GM19455 (cell line): Measurements from ENCODE around the gene MTUS2.
A peak's percentile ranks its signal among the peaks of the same experiment; 100 is the strongest.

Experiments used
- ATAC-seq: cut with Tn5 transposase; IDR thresholded peaks from one replicate; pipeline ENCODE4 v1.9.1; 2021; ENCODE audit not compliant: unreplicated experiment

The MTUS2 gene

DNA sequence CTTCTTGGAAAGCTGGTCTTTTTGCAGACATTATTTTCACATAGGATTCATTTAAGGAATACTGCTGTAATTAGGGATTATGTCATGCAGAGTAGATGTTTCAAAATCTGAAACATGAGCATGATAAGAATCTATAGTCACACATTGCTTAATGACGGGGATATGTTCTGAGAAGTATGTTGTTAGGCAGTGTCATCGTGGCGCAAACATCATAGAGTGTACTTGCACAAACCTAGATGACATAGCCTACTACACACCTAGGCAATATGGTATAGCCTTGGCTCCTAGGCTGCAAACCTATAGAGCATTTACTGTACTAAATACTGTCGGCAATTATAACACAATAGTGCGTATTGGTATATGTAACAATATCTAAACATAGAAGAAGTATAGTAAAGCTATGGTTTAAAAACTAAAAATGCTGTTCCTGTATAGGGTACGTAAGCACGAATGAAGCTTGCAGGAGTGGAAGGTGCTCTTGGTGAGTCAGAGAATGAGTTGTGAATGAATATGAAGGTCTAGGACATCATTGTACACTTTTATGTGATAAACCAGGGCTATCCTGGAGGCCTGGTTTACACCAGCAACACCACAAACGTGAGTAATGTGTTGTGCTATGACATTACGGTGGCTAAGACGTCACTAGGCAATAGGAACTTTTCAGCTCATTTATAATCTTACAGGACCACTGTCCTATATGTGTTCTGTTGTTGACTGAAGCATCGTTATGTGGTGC is 283.1 kb downstream of the MTUS2 start:
- no peak for ATAC-seq

DNA sequence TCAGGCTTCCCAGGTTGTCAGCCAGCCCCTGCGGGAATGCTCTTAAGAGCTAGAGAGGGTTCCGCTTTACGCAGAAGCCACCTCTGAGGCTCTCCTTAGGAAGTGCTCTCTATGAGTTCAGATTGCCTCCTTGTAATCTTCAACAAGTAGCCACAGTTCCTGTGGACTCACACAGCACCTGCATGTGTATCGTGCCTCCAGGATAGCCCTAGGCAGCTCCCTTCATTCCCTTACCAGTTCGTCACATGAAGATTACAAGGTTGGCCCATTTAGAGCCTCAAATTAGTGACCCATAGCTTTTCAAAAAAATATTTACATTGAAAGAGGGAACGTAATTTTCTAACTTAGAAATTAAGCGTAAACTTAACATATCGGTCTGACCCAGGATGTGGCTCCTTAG is 284.3 kb downstream of the MTUS2 start:
- no peak for ATAC-seq

DNA sequence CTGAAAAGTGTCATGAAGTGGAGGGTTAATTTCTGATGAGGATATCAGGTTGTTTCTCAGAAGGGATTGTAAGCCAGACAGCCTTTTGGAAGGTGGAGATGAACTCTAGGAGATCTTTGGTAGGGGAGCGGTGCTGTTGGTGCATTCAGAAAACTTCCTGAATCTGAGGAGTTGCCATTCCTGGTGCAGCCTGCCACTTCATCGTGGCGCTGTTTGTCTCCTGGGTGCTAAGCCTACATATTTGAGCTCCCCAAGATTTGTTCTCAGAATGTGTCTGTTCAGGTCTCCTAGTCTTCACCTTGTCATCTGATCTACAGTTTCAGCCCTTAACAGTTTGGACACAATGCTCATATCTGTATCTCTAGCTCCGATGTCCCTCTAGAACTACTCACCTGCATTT is 285.6 kb downstream of the MTUS2 start:
- ATAC-seq, result no peak

DNA sequence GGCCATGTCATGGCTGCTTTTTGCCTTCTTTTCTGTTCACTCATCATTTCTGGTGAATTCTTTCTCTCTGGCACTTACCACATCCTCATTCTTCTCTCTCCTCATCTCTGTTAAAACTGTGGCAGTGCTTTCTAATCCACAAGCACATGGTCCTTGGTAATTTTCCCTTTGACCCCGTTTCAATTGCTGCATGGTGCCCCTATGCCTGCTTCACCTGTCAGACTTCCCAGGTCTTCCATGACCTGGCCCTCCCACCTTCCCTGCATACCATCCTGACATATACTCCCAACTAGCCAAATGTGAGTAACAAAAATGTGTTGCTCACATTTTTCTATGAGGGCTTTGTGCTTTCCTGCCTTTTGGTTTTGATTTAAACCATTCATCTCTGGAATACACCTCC is 286.5 kb downstream of the MTUS2 start:
- ATAC-seq, result no peak

DNA sequence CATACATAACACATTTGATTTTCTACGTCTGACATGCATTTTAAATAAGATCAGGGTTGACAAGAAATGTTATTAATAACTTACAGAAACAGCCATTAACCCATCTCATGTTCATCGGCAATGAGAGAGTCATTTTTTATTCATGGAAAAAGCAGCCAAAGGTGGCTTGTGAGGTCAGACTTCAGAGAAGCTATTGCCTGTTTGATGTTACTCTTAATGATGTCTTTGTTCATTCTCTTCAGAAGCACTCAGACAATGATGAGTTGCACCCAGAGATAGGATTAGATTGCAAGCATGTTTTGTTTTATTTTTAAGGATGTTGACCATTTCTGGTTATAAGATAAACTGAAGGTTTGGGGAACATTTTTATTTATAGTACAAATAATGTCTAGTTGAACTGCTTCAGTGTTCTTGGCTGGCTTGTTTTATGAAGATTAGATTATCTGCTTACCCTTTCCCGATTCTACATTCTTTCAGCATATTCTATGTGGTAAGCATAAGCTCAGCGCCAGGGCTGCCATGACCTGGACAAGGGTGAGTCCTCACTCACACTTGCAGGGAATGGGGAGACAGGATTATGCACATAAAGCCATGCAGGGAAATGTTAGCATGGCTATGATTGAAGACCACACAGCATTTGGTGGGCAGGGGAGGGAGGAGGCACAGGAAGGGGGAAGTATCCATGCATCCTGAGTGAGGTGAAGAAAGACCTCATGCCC is 288.1 kb downstream of the MTUS2 start:
- no peak for ATAC-seq

DNA sequence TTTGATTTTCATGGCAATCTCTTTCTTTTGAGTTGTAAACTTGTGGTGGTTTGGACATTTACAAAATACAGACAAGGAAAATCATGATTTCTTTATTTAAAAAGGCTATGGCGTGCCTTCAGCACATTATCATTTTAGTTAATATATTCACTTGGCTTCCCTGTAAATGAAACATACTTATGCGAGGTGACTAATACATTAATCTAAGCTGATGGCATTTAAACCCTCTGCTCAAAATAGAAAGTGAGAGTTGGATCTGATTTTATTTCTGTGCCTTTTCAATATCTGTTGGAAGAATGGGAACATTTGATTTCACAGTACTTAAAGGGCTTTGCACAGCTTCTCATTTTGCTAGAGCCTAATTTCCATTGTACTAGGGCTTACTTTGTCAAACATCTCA is 289.8 kb downstream of the MTUS2 start:
- ATAC-seq, result no peak

DNA sequence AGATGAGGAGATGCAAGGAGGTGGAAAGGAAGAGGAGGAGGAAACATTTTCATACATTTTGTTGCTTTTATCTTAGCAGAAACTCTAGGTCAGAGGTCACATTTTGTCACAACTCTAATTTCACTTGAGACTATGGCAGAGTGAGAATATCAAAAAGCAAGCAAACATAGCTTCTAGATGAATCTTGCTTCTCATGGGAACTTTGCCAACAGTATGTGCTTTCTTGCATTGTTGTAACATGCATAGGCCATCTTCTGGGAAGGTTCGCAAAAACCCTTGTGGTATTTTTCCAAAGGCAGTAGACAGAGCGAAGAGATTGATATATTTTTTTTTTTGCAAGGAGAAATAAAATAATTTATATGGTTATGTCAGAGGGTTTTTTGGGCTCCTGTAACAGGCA is 291.3 kb downstream of the MTUS2 start:
- no peak for ATAC-seq

DNA sequence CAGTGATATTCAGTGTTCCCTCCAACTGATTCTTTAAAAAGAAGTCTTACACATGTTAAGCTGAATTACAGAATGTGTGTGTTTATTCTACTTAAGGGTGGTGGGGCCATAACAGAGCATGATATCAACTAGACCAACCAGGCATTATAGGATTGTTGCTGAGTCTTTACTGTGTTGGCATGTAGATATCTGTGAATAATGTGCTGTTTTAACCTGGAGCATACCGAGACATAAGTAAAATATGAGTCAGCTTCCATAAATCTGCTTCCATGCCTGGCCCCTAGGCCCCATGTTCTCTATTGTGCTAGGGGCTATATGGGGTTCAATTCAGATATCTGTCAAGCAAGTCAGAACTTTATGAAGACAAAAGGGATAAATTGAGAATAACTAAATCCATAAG is 295.7 kb downstream of the MTUS2 start:
- no peak for ATAC-seq

DNA sequence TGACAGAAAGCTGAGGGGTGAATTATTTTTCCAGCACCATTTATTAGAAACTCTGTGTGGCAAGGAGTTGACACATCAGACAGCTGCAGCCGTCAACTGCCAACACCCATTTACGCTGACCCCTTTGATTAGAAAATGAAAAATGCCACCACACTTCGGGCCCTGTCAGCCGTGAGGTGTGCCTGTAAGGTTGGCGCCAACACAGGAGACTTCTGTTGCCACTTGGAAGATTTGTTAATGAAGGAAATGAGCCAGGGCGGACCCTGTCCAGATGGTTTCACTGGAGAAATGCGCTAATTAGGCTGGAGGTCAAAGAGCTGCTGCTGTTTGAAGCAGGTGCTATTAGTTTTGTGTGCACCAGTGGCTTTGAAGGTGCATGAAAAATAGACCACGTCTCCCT is 297.5 kb downstream of the MTUS2 start:
- ATAC-seq, result no peak

DNA sequence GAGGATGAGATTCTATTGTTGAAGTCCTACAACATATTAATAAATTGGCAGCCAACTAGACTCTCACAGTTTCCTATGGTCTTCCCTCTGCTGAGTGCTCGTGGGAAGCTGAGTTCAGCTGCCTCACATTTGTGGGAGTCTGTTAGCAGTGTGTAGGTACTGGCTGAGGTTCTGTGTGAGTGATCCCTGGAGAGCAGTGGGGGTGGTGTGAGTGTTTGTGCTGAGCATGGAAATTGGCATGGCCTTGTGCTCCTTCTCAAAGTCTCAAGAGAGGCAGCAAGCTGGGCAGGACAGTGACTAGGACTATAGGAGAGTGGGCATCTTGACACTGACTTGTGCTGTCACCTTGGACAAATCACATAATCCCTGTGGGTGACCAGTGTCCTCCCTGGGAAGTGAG is 298.3 kb downstream of the MTUS2 start:
- ATAC-seq, result no peak

DNA sequence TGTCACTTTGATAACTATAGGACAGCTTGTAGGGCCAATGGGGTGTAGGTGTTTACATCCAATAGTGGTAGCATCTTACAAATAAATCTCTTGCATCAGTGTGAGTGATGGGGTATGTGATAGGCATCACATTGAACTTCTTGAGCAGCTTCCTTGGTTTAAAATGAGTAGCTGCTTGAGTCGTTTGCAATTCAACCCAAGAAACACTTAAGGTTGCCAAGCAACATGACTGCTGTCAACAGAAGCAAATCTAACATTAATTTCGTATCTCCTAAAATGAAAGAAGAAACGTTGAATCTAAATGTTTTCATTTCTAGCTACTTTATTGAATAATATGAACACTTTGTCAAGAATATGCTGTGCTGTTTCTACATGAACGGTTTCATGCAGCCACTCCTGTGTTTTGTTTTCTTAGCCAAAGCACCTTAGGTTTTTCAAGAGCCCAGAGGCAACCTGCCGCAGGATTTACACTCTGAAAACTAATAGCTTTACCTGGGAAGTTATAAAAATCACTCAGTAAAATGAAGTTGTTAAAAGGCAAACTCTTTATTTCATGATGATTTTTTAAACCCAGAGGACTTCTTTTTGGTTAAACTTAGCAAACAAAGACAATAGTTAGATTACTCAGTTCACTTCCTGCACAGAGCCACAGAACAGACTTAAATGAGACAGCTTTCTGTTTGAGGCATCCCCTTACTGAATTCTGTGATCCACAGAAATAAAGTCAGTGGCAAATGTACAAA is 305.2 kb downstream of the MTUS2 start:
- ATAC-seq, result peak; percentile 77

DNA sequence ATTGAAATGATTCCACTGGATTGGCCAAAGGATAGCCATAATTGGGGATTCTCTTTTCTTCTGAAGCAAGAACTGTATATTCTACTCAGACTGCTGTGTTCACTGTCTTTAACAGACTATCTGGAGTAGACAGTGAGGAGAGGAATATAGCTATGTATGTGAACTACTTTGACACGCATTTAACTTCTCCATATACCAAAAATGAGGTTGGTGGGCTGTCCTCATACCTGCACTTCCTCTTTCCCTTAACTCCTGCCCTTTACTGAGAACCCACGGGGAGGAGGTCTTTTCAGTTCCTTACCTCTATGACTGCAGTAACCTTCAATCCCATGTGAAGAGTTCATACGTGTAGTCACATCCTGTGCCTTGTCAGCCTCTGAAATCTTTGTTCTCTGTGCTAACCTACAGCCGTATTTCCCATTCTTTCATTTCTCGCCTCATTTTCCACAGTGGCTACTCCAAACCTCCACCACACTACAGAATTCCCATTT is 305.8 kb downstream of the MTUS2 start:
- peak; percentile 65 for ATAC-seq

DNA sequence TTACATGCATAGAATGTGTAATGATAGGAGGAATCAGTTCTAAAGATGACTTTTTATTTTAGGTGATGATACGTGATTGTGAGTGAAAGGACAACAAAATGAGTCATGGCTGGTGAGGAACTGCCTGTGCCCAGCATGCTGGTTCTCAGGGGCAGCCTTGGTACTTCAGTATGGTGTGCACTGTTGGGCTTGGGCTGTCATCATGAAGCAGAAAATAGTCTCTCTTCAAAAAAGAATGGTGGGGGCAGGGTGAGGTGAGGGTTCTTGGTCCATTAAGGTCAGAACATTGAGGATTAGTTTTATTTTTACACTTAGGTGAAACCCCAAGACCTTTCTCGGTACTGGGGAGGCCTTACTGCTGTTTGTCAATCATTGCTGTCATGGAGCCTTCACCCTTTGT is 309.5 kb downstream of the MTUS2 start:
- no peak for ATAC-seq

DNA sequence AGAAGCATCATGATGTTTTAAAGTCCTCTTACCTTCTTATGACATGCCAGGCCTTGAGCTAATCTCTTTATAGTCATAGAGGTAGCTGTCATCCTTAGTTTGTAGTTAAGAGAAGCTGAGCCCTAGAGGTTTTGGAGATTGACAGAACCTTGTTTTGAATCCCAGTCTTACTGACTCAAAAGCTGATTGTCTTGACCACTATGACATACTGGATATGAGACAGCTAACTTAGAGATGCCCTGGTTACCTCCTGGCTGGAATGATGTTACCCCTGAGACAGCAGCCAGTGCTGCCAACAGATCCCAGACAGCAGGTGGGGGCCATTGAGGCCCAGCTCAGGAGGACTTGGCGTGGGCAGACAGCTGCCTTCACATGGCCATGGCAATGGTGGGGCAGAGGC is 311.0 kb downstream of the MTUS2 start:
- ATAC-seq, result no peak

DNA sequence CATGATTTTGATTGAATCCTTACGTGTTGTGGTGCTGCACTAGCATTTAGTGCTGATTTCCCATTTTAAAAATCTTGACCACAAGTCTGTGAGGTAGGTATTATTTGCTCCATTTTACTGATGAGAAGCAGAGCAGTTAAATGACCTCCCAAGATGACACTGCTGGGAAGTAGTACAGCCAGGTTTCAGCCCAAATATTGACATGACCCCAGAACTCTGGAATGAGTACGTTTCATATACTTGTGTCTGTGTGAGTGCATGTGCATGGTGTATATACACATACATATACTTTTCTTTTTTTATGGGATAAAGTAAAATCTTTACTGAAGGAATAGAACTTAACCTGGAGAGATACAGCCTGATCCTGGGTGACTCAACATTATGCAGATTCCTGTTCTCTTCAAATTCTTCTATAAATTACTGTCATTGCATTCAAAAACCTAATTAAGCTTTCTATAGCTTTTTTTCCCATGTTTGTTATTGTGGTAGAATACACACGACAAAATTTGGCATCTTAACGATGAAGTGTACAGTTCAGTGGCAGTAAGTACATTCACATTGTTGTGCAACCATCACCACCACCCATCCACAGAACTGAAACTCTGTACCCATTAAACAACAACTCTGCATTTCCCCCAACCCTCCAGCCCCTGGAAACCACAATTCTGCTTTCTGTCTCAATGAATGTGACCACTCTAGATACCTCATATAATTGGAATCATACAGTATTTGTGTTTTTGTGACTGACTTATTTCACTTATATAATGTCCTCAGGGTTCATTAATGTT is 311.9 kb downstream of the MTUS2 start:
- no peak for ATAC-seq

DNA sequence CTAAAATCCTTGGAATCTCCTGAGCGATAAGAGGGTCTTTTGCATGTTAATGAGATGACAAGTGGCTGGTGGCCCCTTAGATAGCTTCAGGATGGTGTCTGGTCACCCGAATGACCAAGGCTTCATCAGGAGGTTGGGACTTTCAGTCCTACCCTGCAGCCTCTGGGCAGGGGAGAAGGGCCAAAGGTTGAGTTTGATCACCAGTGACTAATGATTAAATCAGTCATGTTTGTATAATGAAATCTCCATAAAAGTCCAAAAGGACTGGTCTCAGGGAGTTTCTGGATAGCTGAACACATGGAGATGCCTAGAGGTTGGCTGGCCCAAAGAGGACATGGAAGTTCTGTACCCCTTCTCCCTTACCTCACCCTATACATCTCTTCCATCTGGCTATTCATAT is 316.2 kb downstream of the MTUS2 start:
- no peak for ATAC-seq

DNA sequence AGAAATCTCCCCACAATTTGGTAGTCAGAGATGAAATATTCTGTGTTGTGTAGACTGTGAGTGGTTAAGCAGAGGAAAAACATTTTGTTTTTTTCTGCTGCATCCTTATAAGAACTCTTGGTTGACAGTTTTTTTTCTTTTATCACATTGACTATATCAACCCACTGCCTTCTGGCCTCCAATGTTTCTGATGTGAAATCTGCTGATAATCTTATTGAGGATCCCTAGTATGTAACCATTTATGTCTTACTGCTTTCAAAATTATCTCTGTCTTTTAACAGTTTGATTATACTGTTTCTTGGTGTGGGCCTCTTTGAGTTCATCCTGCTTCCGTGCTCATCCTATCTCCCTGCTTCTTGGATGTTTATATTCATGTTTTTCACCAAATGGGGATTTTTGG is 316.9 kb downstream of the MTUS2 start:
- no peak for ATAC-seq

DNA sequence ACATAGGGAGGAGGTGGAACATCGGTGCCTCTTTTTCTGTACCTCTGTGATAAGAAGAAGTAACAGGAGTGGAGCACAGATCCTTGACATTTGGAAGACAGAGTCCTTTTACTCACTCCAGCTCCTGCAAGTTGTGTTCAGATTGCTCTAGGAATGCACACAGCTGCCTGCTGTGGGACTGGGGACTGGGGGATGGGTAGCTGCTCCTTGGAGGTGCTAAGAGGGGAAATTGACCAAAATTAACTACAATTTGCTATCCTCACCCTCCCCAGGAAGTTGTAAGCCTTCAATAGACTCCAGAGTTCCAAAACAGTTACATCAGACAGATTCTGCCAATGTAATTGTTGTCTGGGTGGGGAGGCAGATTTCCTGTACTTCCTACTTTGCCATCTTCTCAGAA is 317.9 kb downstream of the MTUS2 start:
- no peak for ATAC-seq

DNA sequence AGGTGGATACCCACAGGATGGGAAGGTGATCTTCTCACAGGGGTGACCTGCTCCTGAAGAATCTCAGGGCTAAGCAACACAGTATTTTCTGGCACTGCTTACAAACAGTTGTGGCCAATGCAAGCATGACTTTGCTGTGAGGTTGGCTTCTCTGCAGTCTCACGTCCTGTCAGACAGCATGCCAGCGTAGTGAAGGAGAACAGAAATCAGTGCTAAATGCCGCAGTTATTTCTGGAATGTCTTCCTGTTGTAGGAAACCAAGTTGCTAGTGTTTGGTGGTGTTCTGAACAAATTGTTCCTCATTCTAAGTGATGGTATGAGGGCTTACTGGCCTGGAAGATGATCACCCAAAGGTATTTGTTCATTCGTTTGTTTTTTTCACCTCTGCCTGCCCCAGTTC is 320.1 kb downstream of the MTUS2 start:
- no peak for ATAC-seq

DNA sequence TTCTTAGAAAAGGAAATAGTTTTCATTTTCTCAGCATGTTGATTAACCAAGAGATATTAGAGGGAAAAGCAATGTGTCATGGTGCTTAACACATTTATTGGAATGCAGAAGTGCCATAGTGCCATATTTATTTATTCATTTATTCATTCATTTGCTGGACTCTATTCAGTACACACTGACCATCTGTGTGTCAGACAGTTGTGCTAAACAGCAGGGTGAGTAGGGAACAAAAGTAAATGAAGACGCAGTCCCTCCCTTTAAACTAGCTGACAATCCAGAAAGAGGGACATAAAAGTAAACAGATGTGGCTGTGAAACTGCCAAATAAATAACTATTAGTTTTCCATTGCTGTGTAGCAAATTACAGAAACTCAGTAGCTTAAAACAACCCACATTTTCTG is 323.7 kb downstream of the MTUS2 start:
- no peak for ATAC-seq

DNA sequence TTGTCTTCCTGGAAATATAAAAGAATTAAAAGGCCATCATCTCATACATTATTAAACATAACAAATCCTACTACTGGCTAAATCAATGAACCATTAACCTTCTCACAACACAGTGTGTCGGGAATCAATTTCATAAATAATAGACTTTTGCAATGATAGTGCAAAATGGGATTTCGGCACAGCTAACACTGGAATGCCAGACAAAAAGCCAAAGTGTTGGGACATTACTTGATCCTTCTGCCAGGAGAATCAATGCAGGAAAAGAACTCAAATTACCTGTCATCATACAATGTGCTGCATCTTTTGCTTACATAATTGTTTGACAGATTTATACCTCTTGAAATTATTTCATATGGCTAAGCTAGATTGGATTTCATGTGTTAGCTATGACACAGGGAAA is 334.3 kb downstream of the MTUS2 start:
- no peak for ATAC-seq
